ENCODE data around the gene FARP1. TPM values are rescaled to one million over a fixed set of nuclear protein-coding genes. Genes with fewer than 3 reads are reported as not detected.

Gene FARP1
- total RNA-seq, 1 experiment from 2014 or later = 96.6 TPM

GRCh38 chr13:98237331-98237730, 94.4 kb downstream of the FARP1 start (continued):
- TF ChIP-seq ZMAT4 (CRISPR knock-in tag; IDR thresholded peaks at IDR 0.05) = no peak
- TF ChIP-seq USF2 (CRISPR knock-in tag; IDR thresholded peaks at IDR 0.05) = no peak
- no peak for TF ChIP-seq FOXP1 (CRISPR knock-in tag; IDR thresholded peaks at IDR 0.05; ENCODE audit: borderline replicate concordance)
- TF ChIP-seq NFATC4 (CRISPR knock-in tag; IDR thresholded peaks at IDR 0.05) = no peak

- Mint-ChIP-seq H3K27me3 (ENCODE audit: low read depth) (no peaks in the 10 kb centered on the region; the same call in 1 of the 2 replicates), H3K27ac (peak overlapping the region; percentile 29), H3K4me1 (peaks cover 34% of the 10 kb centered on the region), H3K9me3 (no peaks in the 10 kb centered on the region), H3K36me3 (no peaks in the 10 kb centered on the region), H3K4me3 (no peak overlapping the region)
- TF ChIP-seq JUN (CRISPR knock-in tag; IDR thresholded peaks at IDR 0.05) (no peak), TEAD4 (CRISPR knock-in tag; IDR thresholded peaks at IDR 0.05) (no peak), ZNF138 (CRISPR knock-in tag; conservative IDR thresholded peaks at IDR 0.05) (no peak), ATF3 (CRISPR knock-in tag; conservative IDR thresholded peaks at IDR 0.05) (no peak), ZNF281 (CRISPR knock-in tag; IDR thresholded peaks at IDR 0.05) (no peak), ZNF423 (CRISPR knock-in tag; IDR thresholded peaks at IDR 0.05) (peak; percentile 21; the same call in 1 of the 2 replicates), KAT7 (CRISPR knock-in tag; IDR thresholded peaks at IDR 0.05; ENCODE audit: borderline replicate concordance) (no peak), ZNF219 (CRISPR knock-in tag; IDR thresholded peaks at IDR 0.05; ENCODE audit: borderline replicate concordance) (peak; percentile 28; the same call in 1 of the 2 replicates)
- POLR2A ChIA-PET = no interaction called here
- peak; percentile 87 for ATAC-seq
- peak; percentile 53 for DNase-seq (ENCODE audit: low spot score)
- CTCF ChIA-PET = no interaction called here
Observed at GRCh38 chr13:98239162-98240076, 96.5 kb downstream of the FARP1 start.

GRCh38 chr13:98240135-98240534, 97.2 kb downstream of the FARP1 start:
- ATAC-seq (no peak), DNase-seq (ENCODE audit: low spot score) (no peak)
- Mint-ChIP-seq H3K9me3 (no peaks in the 10 kb centered on the region), H3K36me3 (no peaks in the 10 kb centered on the region), H3K4me3 (no peak overlapping the region), H3K4me1 (peaks cover 41% of the 10 kb centered on the region), H3K27ac (peak overlapping the region; percentile 61), H3K27me3 (ENCODE audit: low read depth) (no peaks in the 10 kb centered on the region; the same call in 1 of the 2 replicates)
- ChIA-PET POLR2A (no interaction called here), CTCF (no interaction called here)
- TF ChIP-seq FOXJ3 (CRISPR knock-in tag; IDR thresholded peaks at IDR 0.05; ENCODE audit: borderline replicate concordance) = no peak
- TF ChIP-seq RORB (CRISPR knock-in tag; IDR thresholded peaks at IDR 0.05) = no peak
- no peak for TF ChIP-seq GTF2I (CRISPR knock-in tag; conservative IDR thresholded peaks at IDR 0.05)
- no peak for TF ChIP-seq NFYB (CRISPR knock-in tag; conservative IDR thresholded peaks at IDR 0.05; ENCODE audit: low read depth)
- no peak for TF ChIP-seq E2F1 (CRISPR knock-in tag; IDR thresholded peaks at IDR 0.05)
- TF ChIP-seq TEAD1 (CRISPR knock-in tag; IDR thresholded peaks at IDR 0.05) = no peak
- TF ChIP-seq ZMAT4 (CRISPR knock-in tag; IDR thresholded peaks at IDR 0.05) = no peak
- TF ChIP-seq CTCF (IDR thresholded peaks at IDR 0.05) = no peak
- TF ChIP-seq ZNF416 (CRISPR knock-in tag; IDR thresholded peaks at IDR 0.05) = no peak
- no peak for TF ChIP-seq IRF1 (CRISPR knock-in tag; IDR thresholded peaks at IDR 0.05)
- no peak for TF ChIP-seq TP53 (CRISPR knock-in tag; IDR thresholded peaks at IDR 0.05)
- TF ChIP-seq SP1 (CRISPR knock-in tag; conservative IDR thresholded peaks at IDR 0.05) = no peak
- no peak for TF ChIP-seq ELF4 (CRISPR knock-in tag; IDR thresholded peaks at IDR 0.05; ENCODE audit: low read depth)
- TF ChIP-seq CBFB (CRISPR knock-in tag; IDR thresholded peaks at IDR 0.05; ENCODE audit: low read depth) = no peak

All from WTC11 (cell line).